Cardiac fibroblast (primary cell): ENCODE data around the gene SGPL1.

ENCODE experiments used
- DNase-seq, 2 donors: peaks; one replicate each; pipeline versions ENCODE4 v3.0.0 to v3.0.0-alpha.2; 2010; ENCODE audit warnings: low read depth in 2 of 2
- H3K4me3 ChIP-seq, 2 donors: replicated peaks in 1 of 2; 1 replicate in 1 of 2; 2 replicates in 1 of 2; pipeline ENCODE4 v1.5.1; 2011; ENCODE audit warnings: low read depth in 2 of 2, low read length in 2 of 2, mild to moderate bottlenecking in 2 of 2, moderate library complexity in 1 of 2
- TF ChIP-seq, protein P1 (sequence below): IDR thresholded peaks from one replicate; pipeline ENCODE4 v1.5.1; 2011; ENCODE audit warnings: low read depth, mild to moderate bottlenecking, low read length, inconsistent platforms

SGPL1 gene

DNA sequence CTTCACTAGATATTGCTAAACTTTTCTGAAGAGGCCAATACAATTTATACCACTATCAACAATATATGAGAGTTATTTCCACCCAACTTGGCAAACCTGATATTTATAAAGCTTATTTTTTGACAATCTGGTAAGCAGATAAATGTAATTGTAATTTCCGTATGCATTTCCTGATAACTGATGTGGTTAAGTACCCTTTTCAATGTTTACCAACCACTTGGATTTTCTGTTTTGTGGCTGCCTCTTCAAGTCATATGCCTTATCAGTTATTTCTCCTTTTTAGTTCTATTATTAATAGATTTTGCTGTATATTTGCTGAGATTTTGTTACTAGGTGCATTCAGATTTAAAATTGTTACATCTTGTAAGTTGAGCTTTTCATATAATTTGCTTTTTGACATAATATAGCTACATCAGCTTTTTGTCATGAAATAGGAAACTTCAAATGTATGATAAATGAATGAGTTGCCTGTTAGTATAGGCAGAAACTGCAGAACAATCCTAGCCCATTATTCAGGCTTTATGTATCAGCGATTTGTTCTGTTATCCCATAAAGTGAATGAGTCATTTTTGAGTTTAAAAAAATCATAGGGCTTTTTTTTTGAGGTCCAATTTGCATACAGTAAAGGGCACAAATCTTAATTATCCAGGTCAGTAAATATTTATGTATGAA lies 11.5 kb downstream of the SGPL1 start:
- H3K4me3 ChIP-seq: no peak overlapping the region
- TF ChIP-seq, protein P1, sequence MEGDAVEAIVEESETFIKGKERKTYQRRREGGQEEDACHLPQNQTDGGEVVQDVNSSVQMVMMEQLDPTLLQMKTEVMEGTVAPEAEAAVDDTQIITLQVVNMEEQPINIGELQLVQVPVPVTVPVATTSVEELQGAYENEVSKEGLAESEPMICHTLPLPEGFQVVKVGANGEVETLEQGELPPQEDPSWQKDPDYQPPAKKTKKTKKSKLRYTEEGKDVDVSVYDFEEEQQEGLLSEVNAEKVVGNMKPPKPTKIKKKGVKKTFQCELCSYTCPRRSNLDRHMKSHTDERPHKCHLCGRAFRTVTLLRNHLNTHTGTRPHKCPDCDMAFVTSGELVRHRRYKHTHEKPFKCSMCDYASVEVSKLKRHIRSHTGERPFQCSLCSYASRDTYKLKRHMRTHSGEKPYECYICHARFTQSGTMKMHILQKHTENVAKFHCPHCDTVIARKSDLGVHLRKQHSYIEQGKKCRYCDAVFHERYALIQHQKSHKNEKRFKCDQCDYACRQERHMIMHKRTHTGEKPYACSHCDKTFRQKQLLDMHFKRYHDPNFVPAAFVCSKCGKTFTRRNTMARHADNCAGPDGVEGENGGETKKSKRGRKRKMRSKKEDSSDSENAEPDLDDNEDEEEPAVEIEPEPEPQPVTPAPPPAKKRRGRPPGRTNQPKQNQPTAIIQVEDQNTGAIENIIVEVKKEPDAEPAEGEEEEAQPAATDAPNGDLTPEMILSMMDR: no peak
- peak in 1 of 2 donors; percentile 57 for DNase-seq

- no peak for DNase-seq
- H3K4me3 ChIP-seq: no peak overlapping the region
- TF ChIP-seq, protein P1: no peak
These were observed 13.2 kb downstream of the SGPL1 start for GRCh38 chr10:70828923-70829322.

DNA sequence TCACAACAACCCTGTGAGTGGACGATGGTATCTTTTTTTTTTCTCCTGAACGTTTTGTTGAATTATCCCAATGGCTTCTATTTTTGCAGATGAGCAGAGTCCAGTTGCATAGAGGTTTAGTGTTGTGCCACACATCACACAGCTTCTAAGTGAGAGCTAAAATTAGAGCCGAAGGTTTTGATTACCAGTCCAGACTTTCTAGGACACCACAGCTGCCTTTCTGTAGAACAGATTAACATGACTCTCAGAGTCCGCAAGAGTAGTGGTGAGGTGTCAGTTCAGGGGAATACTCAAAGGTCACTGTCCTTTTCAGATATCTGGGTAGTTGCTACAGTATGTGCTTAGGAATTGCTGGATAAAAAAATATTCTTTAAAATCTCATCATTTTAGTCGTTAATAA lies 13.8 kb downstream of the SGPL1 start:
- DNase-seq: no peak
- TF ChIP-seq, protein P1: no peak
- H3K4me3 ChIP-seq: no peak overlapping the region

GRCh38 chr10:70830164-70830563 lies 14.4 kb downstream of the SGPL1 start:
- TF ChIP-seq, protein P1: no peak
- no peak overlapping the region for H3K4me3 ChIP-seq
- DNase-seq: no peak

DNA sequence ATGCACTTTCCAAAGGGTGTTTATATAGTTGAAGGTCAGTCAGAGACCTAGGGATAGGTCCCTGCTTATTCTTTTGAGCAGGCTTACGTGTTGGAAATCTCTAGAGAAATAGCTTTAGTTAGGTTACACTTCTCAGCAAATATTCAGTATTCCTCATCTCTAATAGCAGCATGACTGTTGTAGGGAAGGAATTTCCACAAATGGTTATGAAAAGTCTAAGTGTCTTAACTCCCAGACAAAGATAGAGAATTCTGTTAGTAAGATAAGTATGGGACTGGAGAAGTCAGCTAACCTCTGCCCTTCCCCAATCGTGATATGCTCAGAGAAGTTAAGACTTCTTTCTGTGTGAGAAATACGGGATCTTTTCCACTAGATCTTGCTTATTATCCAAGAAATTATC lies 16.5 kb downstream of the SGPL1 start:
- TF ChIP-seq, protein P1: no peak
- DNase-seq: peak in 1 of 2 donors; percentile 27
- no peak overlapping the region for H3K4me3 ChIP-seq

DNA sequence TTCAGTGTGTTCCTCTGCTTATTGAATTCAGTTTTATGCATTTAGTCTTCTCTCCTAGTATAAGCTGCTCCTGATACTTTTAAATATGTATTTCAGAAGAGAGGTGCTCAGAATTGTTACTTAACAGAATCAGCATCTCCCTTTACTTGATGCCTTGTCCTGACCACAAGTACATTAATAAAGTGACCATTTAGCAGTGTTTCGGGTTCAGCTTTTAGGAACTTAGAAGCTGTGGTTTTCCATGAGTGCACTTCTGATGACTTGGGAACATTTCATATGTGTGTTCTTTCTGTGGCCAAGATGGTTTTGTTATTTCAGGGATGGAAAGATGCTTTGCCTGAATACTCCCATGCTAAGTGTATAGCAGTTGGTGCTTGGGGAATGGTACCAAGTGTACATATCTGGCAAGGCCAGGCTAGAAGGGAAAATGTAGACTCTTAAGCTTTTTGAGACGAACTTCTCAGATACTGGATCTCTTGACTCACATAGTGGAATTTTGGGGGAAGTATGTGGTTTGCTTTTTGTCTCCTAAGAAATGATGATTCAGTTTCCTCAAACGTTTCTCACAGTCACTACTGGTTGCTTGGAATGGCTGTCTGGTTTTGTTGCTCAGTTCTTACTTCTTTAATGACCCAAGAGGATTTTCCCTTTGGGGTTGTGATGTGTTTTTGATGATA lies 17.2 kb downstream of the SGPL1 start:
- DNase-seq: peak; percentile 89 to 96
- no peak overlapping the region for H3K4me3 ChIP-seq

More for the DNA sequence above, 17.2 kb downstream of the SGPL1 start:
- TF ChIP-seq, protein P1: no peak
